Sigmoid colon (tissue), 7 donors: Measurements from ENCODE around the gene LRFN4. TPM values are rescaled to one million over a fixed set of nuclear protein-coding genes. Genes with fewer than 3 reads are reported as not detected.

Experiments used
- DNase-seq: peaks from one replicate; pipeline ENCODE4 v3.0.0-alpha.2; 2019
- H3K27ac ChIP-seq, 4 donors: fragments of 200-600 bp; sonication (generic); one replicate each; pipeline ENCODE4 v1.5.1; 2016 to 2019; ENCODE audit warnings: mild to moderate bottlenecking in 1 of 4
- H3K27me3 ChIP-seq, 3 donors: fragments of 200-600 bp; sonication (generic); one replicate each; pipeline ENCODE4 v1.5.1; 2019; ENCODE audit warnings: mild to moderate bottlenecking in 1 of 3
- H3K36me3 ChIP-seq, 4 donors: fragments of 200-600 bp; sonication (generic); one replicate each; pipeline ENCODE4 v1.5.1; 2016 to 2019
- H3K4me1 ChIP-seq, 4 donors: fragments of 200-600 bp; sonication (generic); one replicate each; pipeline ENCODE4 v1.5.1; 2017 to 2019
- H3K4me3 ChIP-seq, 4 donors: fragments of 200-600 bp; sonication (generic); one replicate each; pipeline ENCODE4 v1.5.1; 2017 to 2019; ENCODE audit warnings: mild to moderate bottlenecking in 2 of 4, moderate library complexity in 1 of 4
- H3K9me3 ChIP-seq, 4 donors: fragments of 200-600 bp in 3 of 4; sonication (generic) in 3 of 4; one replicate each; pipeline versions ENCODE4 v1.5.1 to v1.6.1; 2013 to 2019
- CTCF ChIP-seq, 4 experiments: fragments of 450-650 bp in 3 of 4; fragments of 200-600 bp in 1 of 4; IDR thresholded peaks; one replicate each; pipeline ENCODE4 v1.5.1; 2016 to 2019; ENCODE audit warnings: antibody characterized with exemption in 4 of 4, mild to moderate bottlenecking in 3 of 4, moderate library complexity in 2 of 4
- EP300 ChIP-seq, 4 donors: sonication (generic); formaldehyde crosslinking; IDR thresholded peaks; one replicate each; pipeline ENCODE4 v1.6.1; 2017; ENCODE audit warnings: antibody characterized with exemption in 4 of 4
- POLR2A ChIP-seq, 2 donors: fragments of 450-650 bp; IDR thresholded peaks; one replicate each; pipeline ENCODE4 v1.6.1; 2016; ENCODE audit warnings: antibody characterized with exemption in 2 of 2, mild to moderate bottlenecking in 2 of 2, moderate library complexity in 2 of 2
- POLR2AphosphoS5 ChIP-seq, 4 donors: sonication (generic); formaldehyde crosslinking; IDR thresholded peaks; one replicate each; pipeline ENCODE4 v1.6.1; 2017; ENCODE audit warnings: antibody characterized with exemption in 4 of 4
- WGBS, 2 donors: extraction: QIAGEN DNeasy Blood & Tissue Kit; methylation state at CpG; one replicate each; pipeline ENCODE4 v1.1.7; 2013; 5-methylcytosine and 5-hydroxymethylcytosine counted together
- intact Hi-C: fragments of 100-400 bp; cut with DNase I; formaldehyde crosslinking; loops from one replicate; pipeline ENCODE4 v1.15.1; 2023
- polyA plus RNA-seq, 3 donors: library from polyadenylated mRNA; stranded (reverse); fragments of 200-250 nt; gene quantifications; one replicate each; pipeline ENCODE4 v1.2.3, GENCODE V29; 2013
- total RNA-seq, 4 donors: library from RNA; depleted of rRNA; stranded (reverse); fragments of >200 nt; gene quantifications; one replicate each; pipeline ENCODE4 v1.1.0, GENCODE V29; 2016
- donor health status: healthy with polysubstance abuse.
- donor health status: Bipolar disorder and iron deficiency.
- donor health status: healthy.

Gene LRFN4
- total and polyA plus RNA-seq, 7 donors = 4.2 to 32.2 (median 4.6) TPM

GRCh38 chr11:66904981-66905521, 48.2 kb downstream of the LRFN4 start:
- Histone ChIP-seq H3K9me3 (no peaks in the 10 kb centered on the region), H3K27ac (no peak overlapping the region), H3K4me1 (peaks cover 0 to 5% (median 0%) of the 10 kb centered on the region in 4 donors), H3K4me3 (no peak overlapping the region), H3K27me3 (no peaks in the 10 kb centered on the region), H3K36me3 (no peaks in the 10 kb centered on the region)
- 91% methylated on average over 8 of the region's 8 CpGs for WGBS, 2 donors
- no peak for DNase-seq
- intact Hi-C loops = no loop called here
- TF ChIP-seq CTCF (IDR thresholded peaks at IDR 0.05) (no peak), POLR2A (IDR thresholded peaks at IDR 0.05) (no peak), EP300 (IDR thresholded peaks at IDR 0.05) (no peak), POLR2AphosphoS5 (IDR thresholded peaks at IDR 0.05) (no peak)

DNA sequence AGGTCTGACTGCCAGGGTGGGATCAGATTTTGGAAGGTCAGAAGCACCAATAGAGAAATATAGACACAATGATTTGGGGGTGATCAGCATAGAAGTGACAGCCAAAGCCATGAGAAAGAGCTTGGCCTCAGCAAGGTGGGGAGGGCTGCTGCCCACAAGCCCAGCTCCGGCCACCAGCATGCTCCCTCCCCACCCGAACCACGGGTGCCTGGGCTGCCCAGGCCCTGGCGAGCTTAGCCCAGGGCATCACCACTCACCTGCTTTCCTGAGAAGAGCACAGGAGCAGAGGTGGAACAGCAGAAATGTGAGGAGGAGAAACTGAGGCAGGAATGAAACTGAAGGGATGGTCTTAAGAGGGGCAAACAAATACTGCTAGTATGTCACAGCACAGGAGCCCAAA, 48.8 kb downstream of the LRFN4 start:
- Histone ChIP-seq H3K4me1 (peaks cover 0 to 5% (median 0%) of the 10 kb centered on the region in 4 donors), H3K27ac (no peak overlapping the region)
- no peak for DNase-seq

DNA sequence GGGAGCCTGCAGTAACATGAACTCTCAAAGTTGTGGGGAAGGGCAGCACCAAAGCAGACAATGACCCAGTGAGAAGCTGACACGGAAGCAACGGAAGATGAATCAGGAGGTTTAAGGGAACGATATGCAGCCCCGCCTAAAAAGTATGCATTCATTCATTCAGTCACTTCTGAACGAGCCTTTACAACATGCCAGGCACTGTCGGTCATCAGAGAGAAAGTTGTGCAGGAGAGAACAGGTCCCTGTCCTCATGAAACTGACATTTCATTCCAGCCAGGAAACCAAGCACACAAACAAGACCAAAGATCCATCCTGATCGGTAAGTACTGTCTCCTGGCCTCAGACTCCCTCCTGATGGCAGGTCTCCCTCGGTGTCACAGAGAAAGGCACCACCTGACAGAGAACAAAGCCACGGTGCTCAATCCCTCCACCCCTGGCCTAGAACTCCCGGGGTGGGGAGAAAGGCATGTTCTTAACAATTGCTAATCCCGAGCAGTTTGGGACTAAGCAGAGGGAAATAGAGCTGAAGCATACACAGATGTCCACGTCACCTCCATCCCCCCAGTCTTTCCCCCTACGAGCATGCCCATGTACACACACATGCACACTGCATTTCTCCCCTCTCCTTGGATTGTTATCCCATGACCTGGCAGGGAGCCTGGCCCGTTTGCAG, 49.3 kb downstream of the LRFN4 start:
- 75 to 77% methylated on average over 14 of the region's 14 CpGs for WGBS, 2 donors
- Histone ChIP-seq H3K4me1 (peaks cover 0 to 5% (median 0%) of the 10 kb centered on the region in 4 donors), H3K4me3 (no peak overlapping the region), H3K27me3 (no peaks in the 10 kb centered on the region), H3K9me3 (no peaks in the 10 kb centered on the region), H3K36me3 (no peaks in the 10 kb centered on the region), H3K27ac (no peak overlapping the region)
- TF ChIP-seq POLR2AphosphoS5 (IDR thresholded peaks at IDR 0.05) (no peak), POLR2A (IDR thresholded peaks at IDR 0.05) (no peak), EP300 (IDR thresholded peaks at IDR 0.05) (no peak), CTCF (IDR thresholded peaks at IDR 0.05) (no peak)
- intact Hi-C loops = no loop called here
- DNase-seq = no peak

More for the DNA sequence above, 48.8 kb downstream of the LRFN4 start:
- whole genome bisulfite sequencing, 2 donors = 92% methylated on average over 4 of the region's 4 CpGs
- Histone ChIP-seq H3K9me3 (no peaks in the 10 kb centered on the region), H3K36me3 (no peaks in the 10 kb centered on the region), H3K27me3 (no peaks in the 10 kb centered on the region), H3K4me3 (no peak overlapping the region)
- TF ChIP-seq CTCF (IDR thresholded peaks at IDR 0.05) = no peak
- TF ChIP-seq EP300 (IDR thresholded peaks at IDR 0.05) = no peak
- no peak for TF ChIP-seq POLR2A (IDR thresholded peaks at IDR 0.05)
- intact Hi-C loops = no loop called here

- 86 to 87% methylated on average over 9 of the region's 9 CpGs for WGBS, 2 donors
- H3K4me3 ChIP-seq = no peak overlapping the region
- intact Hi-C loops = no loop called here
- H3K27ac ChIP-seq = no peak overlapping the region
- no peak for TF ChIP-seq CTCF (IDR thresholded peaks at IDR 0.05)
- no peak for TF ChIP-seq EP300 (IDR thresholded peaks at IDR 0.05)
- no peak for TF ChIP-seq POLR2A (IDR thresholded peaks at IDR 0.05)
- no peak for TF ChIP-seq POLR2AphosphoS5 (IDR thresholded peaks at IDR 0.05)
- H3K4me1 ChIP-seq = peaks cover 0 to 5% (median 0%) of the 10 kb centered on the region in 4 donors
- no peaks in the 10 kb centered on the region for H3K36me3 ChIP-seq
- no peak for DNase-seq
- no peaks in the 10 kb centered on the region for H3K27me3 ChIP-seq
- no peaks in the 10 kb centered on the region for H3K9me3 ChIP-seq
Observed at GRCh38 chr11:66907751-66908630, 51.1 kb downstream of the LRFN4 start.
